Karpas-422 (cell line): ENCODE results near the gene NFS1. TPM values are rescaled to one million over a fixed set of nuclear protein-coding genes. Genes with fewer than 3 reads are reported as not detected.

ENCODE experiments used
- DNase-seq: peaks from one replicate; pipeline ENCODE4 v3.0.0-alpha.2; 2015
- H2AFZ ChIP-seq: fragments of 200-600 bp; sonication (generic); 2 replicates; pipeline ENCODE4 v1.6.1; 2014; ENCODE audit warnings: antibody characterized with exemption, low read length, mixed read lengths
- H3K27ac ChIP-seq: fragments of 200-600 bp; sonication (generic); 2 replicates; pipeline ENCODE4 v1.5.1; 2014; ENCODE audit warnings: mild to moderate bottlenecking, low read length, moderate library complexity
- H3K27me3 ChIP-seq: fragments of 200-600 bp; sonication (generic); 2 replicates; pipeline ENCODE4 v1.6.1; 2014; ENCODE audit warnings: low read length, mixed read lengths
- H3K36me3 ChIP-seq: fragments of 200-600 bp; sonication (generic); 2 replicates; pipeline ENCODE4 v1.6.1; 2014; ENCODE audit warnings: low read length, mixed read lengths; ENCODE audit not compliant: insufficient read depth
- H3K4me1 ChIP-seq: fragments of 200-600 bp; sonication (generic); 2 replicates; pipeline ENCODE4 v1.6.1; 2014; ENCODE audit warnings: mild to moderate bottlenecking, low read length, mixed read lengths
- H3K4me2 ChIP-seq: fragments of 200-600 bp; sonication (generic); 2 replicates; pipeline ENCODE4 v1.6.1; 2014; ENCODE audit warnings: low read length, low read depth, mild to moderate bottlenecking; ENCODE audit not compliant: poor library complexity, severe bottlenecking
- H3K4me3 ChIP-seq: fragments of 200-600 bp; sonication (generic); 2 replicates; pipeline ENCODE4 v1.5.1; 2014; ENCODE audit warnings: mild to moderate bottlenecking, antibody characterized with exemption, low read length, mixed read lengths
- H3K79me2 ChIP-seq: fragments of 200-600 bp; sonication (generic); 2 replicates; pipeline ENCODE4 v1.6.1; 2014; ENCODE audit warnings: mild to moderate bottlenecking, low read length, mixed read lengths
- H3K9ac ChIP-seq: fragments of 200-600 bp; sonication (generic); 2 replicates; pipeline ENCODE4 v1.6.0; 2014; ENCODE audit warnings: low read length
- H3K9me2 ChIP-seq: fragments of 200-600 bp; sonication (generic), shearing (Covaris generic); replicated peaks from 2 replicates; pipeline ENCODE4 v1.6.0; 2014; ENCODE audit warnings: mild to moderate bottlenecking, low read length, moderate library complexity; ENCODE audit not compliant: insufficient read depth
- H3K9me3 ChIP-seq: fragments of 300-700, 200-600 bp; sonication (generic); 2 replicates; pipeline ENCODE4 v1.6.1; 2014; ENCODE audit warnings: low read length, mixed read lengths
- H4K20me1 ChIP-seq: fragments of 200-600 bp; sonication (generic); 2 replicates; pipeline ENCODE4 v1.6.1; 2014; ENCODE audit warnings: mild to moderate bottlenecking, antibody characterized with exemption, low read length, low read depth; ENCODE audit not compliant: insufficient read depth
- total RNA-seq: library from RNA; depleted of rRNA; stranded (reverse); fragments of >200 nt; shearing (Covaris generic); gene quantifications from 2 replicates; pipeline ENCODE4 v1.2.3, GENCODE V29; 2014; ENCODE audit warnings: low replicate concordance

NFS1 gene
- total RNA-seq, 1 experiment from 2014 or later = 62.6 TPM

- H3K27ac ChIP-seq = peak overlapping the region; percentile 52
- DNase-seq = peak; percentile 53
- H3K4me3 ChIP-seq = no peak overlapping the region
- no peaks in the 10 kb centered on the region for H3K36me3 ChIP-seq
- no peaks in the 10 kb centered on the region for H3K79me2 ChIP-seq
- H3K9me2 ChIP-seq = no peaks in the 10 kb centered on the region
- H3K4me1 ChIP-seq = peaks cover 18% of the 10 kb centered on the region
- H4K20me1 ChIP-seq = no peaks in the 10 kb centered on the region
- no peak overlapping the region for H3K9ac ChIP-seq
- no peaks in the 10 kb centered on the region for H3K27me3 ChIP-seq
- peak overlapping the region; percentile 18 for H3K4me2 ChIP-seq
- H3K9me3 ChIP-seq = no peaks in the 10 kb centered on the region
- no peak overlapping the region for H2AFZ ChIP-seq
These were observed 18.5 kb downstream of the NFS1 start for GRCh38 chr20:35680452-35681183.

GRCh38 chr20:35674921-35675320, 24.2 kb downstream of the NFS1 start:
- no peak overlapping the region for H3K9ac ChIP-seq
- H3K4me2 ChIP-seq = no peak overlapping the region
- H3K4me1 ChIP-seq = no peaks in the 10 kb centered on the region
- H3K4me3 ChIP-seq = no peak overlapping the region
- no peak overlapping the region for H2AFZ ChIP-seq
- H4K20me1 ChIP-seq = no peaks in the 10 kb centered on the region
- no peaks in the 10 kb centered on the region for H3K9me3 ChIP-seq
- peaks cover 19% of the 10 kb centered on the region for H3K36me3 ChIP-seq
- no peaks in the 10 kb centered on the region for H3K27me3 ChIP-seq
- H3K27ac ChIP-seq = no peak overlapping the region
- no peak for DNase-seq
- H3K79me2 ChIP-seq = no peaks in the 10 kb centered on the region
- no peaks in the 10 kb centered on the region for H3K9me2 ChIP-seq

GRCh38 chr20:35673884-35674283, 25.3 kb downstream of the NFS1 start:
- Histone ChIP-seq H3K36me3 (peaks cover 29% of the 10 kb centered on the region), H3K9ac (no peak overlapping the region), H3K27me3 (no peaks in the 10 kb centered on the region)

GRCh38 chr20:35669681-35670080, 29.5 kb downstream of the NFS1 start:
- H3K27ac ChIP-seq = no peak overlapping the region
- DNase-seq = no peak
- no peaks in the 10 kb centered on the region for H4K20me1 ChIP-seq
- no peaks in the 10 kb centered on the region for H3K9me2 ChIP-seq
- H3K4me2 ChIP-seq = no peak overlapping the region
- H3K9me3 ChIP-seq = no peaks in the 10 kb centered on the region
- no peaks in the 10 kb centered on the region for H3K27me3 ChIP-seq
- peaks cover 37% of the 10 kb centered on the region for H3K36me3 ChIP-seq
- H3K4me1 ChIP-seq = peaks cover 8% of the 10 kb centered on the region
- H3K79me2 ChIP-seq = peaks cover 3% of the 10 kb centered on the region
- no peak overlapping the region for H2AFZ ChIP-seq
- H3K9ac ChIP-seq = no peak overlapping the region
- H3K4me3 ChIP-seq = no peak overlapping the region

More at GRCh38 chr20:35673884-35674283, 25.3 kb downstream of the NFS1 start:
- Histone ChIP-seq H3K27ac (no peak overlapping the region), H2AFZ (no peak overlapping the region), H3K4me2 (no peak overlapping the region), H3K9me3 (no peaks in the 10 kb centered on the region), H4K20me1 (no peaks in the 10 kb centered on the region), H3K9me2 (no peaks in the 10 kb centered on the region), H3K4me3 (no peak overlapping the region), H3K79me2 (no peaks in the 10 kb centered on the region), H3K4me1 (no peaks in the 10 kb centered on the region)
- no peak for DNase-seq

- Histone ChIP-seq H3K36me3 (peaks cover 36% of the 10 kb centered on the region), H3K9ac (no peak overlapping the region), H3K79me2 (peaks cover 8% of the 10 kb centered on the region), H4K20me1 (peaks cover 2% of the 10 kb centered on the region), H2AFZ (no peak overlapping the region), H3K27me3 (no peaks in the 10 kb centered on the region), H3K4me3 (no peak overlapping the region), H3K9me2 (no peaks in the 10 kb centered on the region), H3K27ac (no peak overlapping the region), H3K4me1 (peaks cover 8% of the 10 kb centered on the region), H3K9me3 (no peaks in the 10 kb centered on the region), H3K4me2 (no peak overlapping the region)
- no peak for DNase-seq
These were observed 29.9 kb downstream of the NFS1 start for GRCh38 chr20:35669221-35669620.

- Histone ChIP-seq H3K79me2 (peaks cover 41% of the 10 kb centered on the region), H3K27ac (no peak overlapping the region), H3K27me3 (no peaks in the 10 kb centered on the region), H3K4me3 (no peak overlapping the region), H4K20me1 (peaks cover 35% of the 10 kb centered on the region), H3K4me1 (peaks cover 34% of the 10 kb centered on the region), H3K9me3 (no peaks in the 10 kb centered on the region), H3K9me2 (no peaks in the 10 kb centered on the region), H2AFZ (no peak overlapping the region), H3K4me2 (no peak overlapping the region), H3K9ac (no peak overlapping the region), H3K36me3 (peaks cover 37% of the 10 kb centered on the region)
- DNase-seq = no peak
These were observed 33.2 kb downstream of the NFS1 start for GRCh38 chr20:35665949-35666288.

GRCh38 chr20:35664466-35665206, 34.5 kb downstream of the NFS1 start, which contains the start of the genes CPNE1 and RBM12:
Gene CPNE1, minus strand, starts transcription at chr20:35664900. Its CDS starts 31,977 bp downstream, at chr20:35632923.
Gene RBM12, minus strand, starts transcription at chr20:35664900. Its CDS starts 9,578 bp downstream, at chr20:35655322.
- no peaks in the 10 kb centered on the region for H3K9me3 ChIP-seq
- peaks cover 48% of the 10 kb centered on the region for H4K20me1 ChIP-seq
- no peaks in the 10 kb centered on the region for H3K9me2 ChIP-seq
- H3K79me2 ChIP-seq = peaks cover 54% of the 10 kb centered on the region
- H2AFZ ChIP-seq = peak within 1 kb of the TSS; percentile 92
- H3K27me3 ChIP-seq = no peaks in the 10 kb centered on the region
- H3K4me3 ChIP-seq = peak within 1 kb of the TSS; percentile 96
- peaks cover 46% of the 10 kb centered on the region for H3K4me1 ChIP-seq
- H3K36me3 ChIP-seq = peaks cover 36% of the 10 kb centered on the region
- peak within 1 kb of the TSS; percentile 83 for H3K27ac ChIP-seq
- peak within 1 kb of the TSS; percentile 93 for H3K9ac ChIP-seq
- peak; percentile 97 for DNase-seq
- peak within 1 kb of the TSS; percentile 96 for H3K4me2 ChIP-seq
